ENCODE data around the gene KPNA3. TPM values are rescaled to one million over a fixed set of nuclear protein-coding genes. Genes with fewer than 3 reads are reported as not detected.

KPNA3 gene
- total and polyA plus RNA-seq, 12 donors: 22.5 to 79.1 (median 55.0) TPM

DNA sequence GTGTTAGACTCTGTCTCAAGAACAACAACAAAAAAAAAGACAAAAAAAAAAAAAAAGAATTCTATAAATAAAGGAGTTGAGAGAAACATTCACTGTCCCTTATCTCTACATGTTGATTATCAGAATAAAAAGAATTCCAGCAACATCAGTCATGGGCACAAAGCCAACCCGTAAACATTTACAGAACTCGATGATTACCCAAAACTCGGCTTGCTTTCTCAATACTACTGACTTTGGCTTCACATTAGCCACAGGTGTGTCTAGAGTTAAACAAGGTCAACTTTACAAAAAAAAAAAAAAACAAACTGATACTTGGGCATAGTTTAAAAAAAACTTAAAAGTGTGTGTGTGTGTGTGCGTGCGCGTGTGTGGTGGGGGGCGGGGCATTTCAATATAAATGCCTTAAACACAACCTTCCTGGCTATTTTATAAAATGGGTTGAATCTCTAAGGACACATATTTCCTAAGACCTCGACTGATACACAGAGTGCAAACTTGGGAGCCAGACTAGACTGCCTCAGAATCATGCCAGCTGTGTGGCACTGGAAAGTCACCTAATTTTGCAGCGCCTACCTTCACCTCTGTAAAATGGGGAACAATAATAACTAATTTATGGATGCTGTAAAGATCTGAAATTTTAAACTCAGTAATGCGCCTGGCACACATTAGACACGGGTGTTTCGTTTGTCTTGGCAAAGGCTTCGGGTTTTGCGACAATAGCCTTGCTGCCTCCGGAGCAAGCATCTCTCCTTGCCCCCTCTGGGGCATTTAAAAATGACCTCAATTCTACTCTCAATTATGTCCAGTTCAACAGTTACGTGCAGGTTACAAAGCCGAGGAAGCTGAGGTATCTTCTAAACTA, 102.1 kb downstream of the KPNA3 start:
- peak in 2 of 8 donors; percentile 2 to 15 for ATAC-seq
- Histone ChIP-seq H3K27me3 (no peaks in the 10 kb centered on the region), H3K9me3 (no peaks in the 10 kb centered on the region), H3K27ac (peak overlapping the region in 9 of 10 donors; percentile 66 to 88 (median 81)), H3K4me3 (peak overlapping the region; percentile 60 to 96 (median 70)), H3K36me3 (peaks cover 0 to 8% (median 0%) of the 10 kb centered on the region in 9 donors), H3K4me1 (peaks cover 0 to 22% (median 9%) of the 10 kb centered on the region in 9 donors)
- intact Hi-C loops (cut with DNase I): loop anchor here in 6 of 10 donors (2.0 to 10.0 kb wide), 4 partner anchors 100 to 244 kb away; partner anchors contain the start of genes KPNA3 (in 4 of the 6) and SPRYD7 (in 1 of the 6)
- 11 to 14% methylated on average over 17 of the region's 17 CpGs for WGBS, 2 donors
- no peak for DNase-seq
- TF ChIP-seq, protein P1, sequence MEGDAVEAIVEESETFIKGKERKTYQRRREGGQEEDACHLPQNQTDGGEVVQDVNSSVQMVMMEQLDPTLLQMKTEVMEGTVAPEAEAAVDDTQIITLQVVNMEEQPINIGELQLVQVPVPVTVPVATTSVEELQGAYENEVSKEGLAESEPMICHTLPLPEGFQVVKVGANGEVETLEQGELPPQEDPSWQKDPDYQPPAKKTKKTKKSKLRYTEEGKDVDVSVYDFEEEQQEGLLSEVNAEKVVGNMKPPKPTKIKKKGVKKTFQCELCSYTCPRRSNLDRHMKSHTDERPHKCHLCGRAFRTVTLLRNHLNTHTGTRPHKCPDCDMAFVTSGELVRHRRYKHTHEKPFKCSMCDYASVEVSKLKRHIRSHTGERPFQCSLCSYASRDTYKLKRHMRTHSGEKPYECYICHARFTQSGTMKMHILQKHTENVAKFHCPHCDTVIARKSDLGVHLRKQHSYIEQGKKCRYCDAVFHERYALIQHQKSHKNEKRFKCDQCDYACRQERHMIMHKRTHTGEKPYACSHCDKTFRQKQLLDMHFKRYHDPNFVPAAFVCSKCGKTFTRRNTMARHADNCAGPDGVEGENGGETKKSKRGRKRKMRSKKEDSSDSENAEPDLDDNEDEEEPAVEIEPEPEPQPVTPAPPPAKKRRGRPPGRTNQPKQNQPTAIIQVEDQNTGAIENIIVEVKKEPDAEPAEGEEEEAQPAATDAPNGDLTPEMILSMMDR (IDR thresholded peaks at IDR 0.05): no peak

DNA sequence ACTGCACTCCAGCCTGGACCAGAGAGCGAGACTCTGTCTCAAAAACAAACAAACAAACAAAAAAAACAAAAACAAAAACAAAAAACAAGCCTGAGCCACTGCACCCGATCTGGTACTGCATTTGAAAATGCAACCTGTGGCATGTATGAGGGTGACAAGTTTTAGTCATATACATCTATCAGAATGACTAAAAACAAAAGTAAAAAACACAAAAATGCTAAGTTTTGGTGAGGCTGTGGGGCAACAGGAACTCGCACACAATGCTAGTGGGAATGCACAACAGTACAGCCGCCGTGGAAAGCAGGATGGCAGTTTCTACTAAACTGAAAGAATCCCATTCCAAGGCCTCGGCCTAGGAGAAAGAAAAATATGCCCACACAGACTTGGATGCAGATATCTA, 109.0 kb downstream of the KPNA3 start:
- DNase-seq (no peak), ATAC-seq (no peak)
- no peak overlapping the region for H3K27ac ChIP-seq
- peaks cover 0 to 18% (median 0%) of the 10 kb centered on the region in 9 donors for H3K36me3 ChIP-seq
- H3K27me3 ChIP-seq: no peaks in the 10 kb centered on the region
- 87 to 95% methylated on average over 6 of the region's 6 CpGs for WGBS, 2 donors
- no peak overlapping the region for H3K4me3 ChIP-seq
- H3K9me3 ChIP-seq: no peaks in the 10 kb centered on the region
- H3K4me1 ChIP-seq: no peaks in the 10 kb centered on the region
- intact Hi-C loops (cut with DNase I): loop anchor here in 1 of 10 donors (10.0 kb wide), 1 partner anchor 101 kb away; no protein-coding TSS in a partner anchor
- TF ChIP-seq, protein P1 (IDR thresholded peaks at IDR 0.05): no peak

DNA sequence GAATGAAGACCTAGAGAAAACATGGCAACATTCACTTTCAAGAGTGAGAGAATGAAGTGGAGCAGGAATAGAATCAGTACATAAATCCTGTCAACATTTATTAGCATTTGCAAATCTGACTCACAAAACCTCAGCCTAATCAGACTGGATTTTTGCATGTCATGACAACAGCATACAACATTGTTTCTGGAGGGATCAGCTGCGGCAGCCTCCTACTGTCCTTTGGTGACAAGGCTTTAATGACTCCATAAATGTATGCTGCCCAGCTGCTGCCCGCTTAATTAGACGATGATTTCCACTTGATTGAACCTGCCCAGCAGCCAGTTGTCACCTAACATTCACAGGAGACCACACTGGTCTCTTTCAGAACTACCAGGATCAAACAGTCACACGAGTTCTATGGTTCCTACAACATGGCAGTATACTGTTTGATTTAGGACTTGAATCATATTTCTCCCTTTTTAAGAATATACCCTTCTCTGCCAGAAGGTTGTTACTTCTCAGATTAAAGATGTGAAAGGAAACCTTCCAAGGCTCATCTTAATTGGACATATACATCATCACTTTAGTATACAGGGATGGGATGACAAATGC, 110.5 kb downstream of the KPNA3 start:
- Histone ChIP-seq H3K36me3 (peaks cover 0 to 18% (median 0%) of the 10 kb centered on the region in 9 donors), H3K9me3 (no peaks in the 10 kb centered on the region), H3K27me3 (no peaks in the 10 kb centered on the region), H3K4me1 (no peaks in the 10 kb centered on the region), H3K27ac (no peak overlapping the region), H3K4me3 (no peak overlapping the region)
- ATAC-seq (no peak), DNase-seq (no peak)
- intact Hi-C loops (cut with DNase I): loop anchor here in 1 of 10 donors (10.0 kb wide), 1 partner anchor 103 kb away; no protein-coding TSS in a partner anchor
- 82 to 88% methylated on average over 4 of the region's 4 CpGs for WGBS, 2 donors
- TF ChIP-seq, protein P1 (IDR thresholded peaks at IDR 0.05): no peak

DNA sequence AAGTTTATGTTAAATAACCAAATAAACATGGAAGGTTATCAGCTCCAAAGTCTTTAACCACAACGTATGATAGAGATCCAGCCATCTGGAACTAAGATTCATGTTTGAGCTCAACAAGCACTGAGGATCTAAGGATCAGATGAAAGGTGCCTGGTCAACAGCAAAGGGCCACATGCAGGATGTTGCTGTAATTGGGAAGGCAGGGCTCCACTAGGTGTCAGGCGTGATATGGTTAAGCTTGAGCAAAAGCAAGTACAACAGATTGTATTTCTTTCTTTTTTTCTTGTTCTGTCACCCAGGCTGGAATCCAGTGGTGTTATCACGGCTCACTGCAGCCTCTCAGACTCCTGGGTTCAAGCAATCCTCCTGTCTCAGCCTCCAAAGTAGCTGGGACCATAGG, 113.2 kb downstream of the KPNA3 start:
- 81 to 82% methylated on average over 3 of the region's 3 CpGs for WGBS, 2 donors
- H3K27me3 ChIP-seq: no peaks in the 10 kb centered on the region
- ATAC-seq (no peak), DNase-seq (no peak)
- H3K4me1 ChIP-seq: no peaks in the 10 kb centered on the region
- TF ChIP-seq, protein P1 (IDR thresholded peaks at IDR 0.05): peak in 2 of 9 donors; percentile 9
- no peak overlapping the region for H3K27ac ChIP-seq
- peaks cover 0 to 1% (median 0%) of the 10 kb centered on the region in 9 donors for H3K36me3 ChIP-seq
- intact Hi-C loops (cut with DNase I): loop anchor here in 1 of 10 donors (10.0 kb wide), 1 partner anchor 166 kb away; no protein-coding TSS in a partner anchor
- no peak overlapping the region for H3K4me3 ChIP-seq
- no peaks in the 10 kb centered on the region for H3K9me3 ChIP-seq
